Measurements from ENCODE around the gene EPS8L3.

EPS8L3 gene

DNA sequence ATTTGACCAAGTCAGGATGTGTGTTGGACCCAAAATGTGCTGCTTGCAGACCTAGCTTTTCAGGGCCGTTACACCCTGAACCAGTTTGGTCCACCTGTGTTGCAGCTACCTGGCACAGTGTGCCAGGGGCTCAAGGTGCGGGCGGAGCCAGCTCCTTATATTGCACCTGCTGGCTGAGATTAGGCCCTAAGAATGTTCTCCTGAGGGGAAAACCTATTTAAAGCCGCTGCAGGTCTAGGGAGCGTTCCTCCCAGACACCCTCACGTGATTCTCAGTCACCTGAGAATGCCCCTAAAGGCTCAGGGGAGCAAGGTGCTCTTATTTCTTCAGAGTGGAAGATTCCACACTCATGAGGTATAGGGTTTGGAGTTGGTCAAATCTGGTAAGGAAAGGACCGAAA is 34.9 kb downstream of the EPS8L3 start:
- H3K4me3 ChIP-seq (ENCODE audit: low read length) = no peak overlapping the region
- TF ChIP-seq, protein P1, sequence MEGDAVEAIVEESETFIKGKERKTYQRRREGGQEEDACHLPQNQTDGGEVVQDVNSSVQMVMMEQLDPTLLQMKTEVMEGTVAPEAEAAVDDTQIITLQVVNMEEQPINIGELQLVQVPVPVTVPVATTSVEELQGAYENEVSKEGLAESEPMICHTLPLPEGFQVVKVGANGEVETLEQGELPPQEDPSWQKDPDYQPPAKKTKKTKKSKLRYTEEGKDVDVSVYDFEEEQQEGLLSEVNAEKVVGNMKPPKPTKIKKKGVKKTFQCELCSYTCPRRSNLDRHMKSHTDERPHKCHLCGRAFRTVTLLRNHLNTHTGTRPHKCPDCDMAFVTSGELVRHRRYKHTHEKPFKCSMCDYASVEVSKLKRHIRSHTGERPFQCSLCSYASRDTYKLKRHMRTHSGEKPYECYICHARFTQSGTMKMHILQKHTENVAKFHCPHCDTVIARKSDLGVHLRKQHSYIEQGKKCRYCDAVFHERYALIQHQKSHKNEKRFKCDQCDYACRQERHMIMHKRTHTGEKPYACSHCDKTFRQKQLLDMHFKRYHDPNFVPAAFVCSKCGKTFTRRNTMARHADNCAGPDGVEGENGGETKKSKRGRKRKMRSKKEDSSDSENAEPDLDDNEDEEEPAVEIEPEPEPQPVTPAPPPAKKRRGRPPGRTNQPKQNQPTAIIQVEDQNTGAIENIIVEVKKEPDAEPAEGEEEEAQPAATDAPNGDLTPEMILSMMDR (IDR thresholded peaks at IDR 0.05; ENCODE audit: insufficient read depth, low read depth, low read length, missing control alignments) = no peak
- DNase-seq (ENCODE audit: low read depth) = no peak

DNA sequence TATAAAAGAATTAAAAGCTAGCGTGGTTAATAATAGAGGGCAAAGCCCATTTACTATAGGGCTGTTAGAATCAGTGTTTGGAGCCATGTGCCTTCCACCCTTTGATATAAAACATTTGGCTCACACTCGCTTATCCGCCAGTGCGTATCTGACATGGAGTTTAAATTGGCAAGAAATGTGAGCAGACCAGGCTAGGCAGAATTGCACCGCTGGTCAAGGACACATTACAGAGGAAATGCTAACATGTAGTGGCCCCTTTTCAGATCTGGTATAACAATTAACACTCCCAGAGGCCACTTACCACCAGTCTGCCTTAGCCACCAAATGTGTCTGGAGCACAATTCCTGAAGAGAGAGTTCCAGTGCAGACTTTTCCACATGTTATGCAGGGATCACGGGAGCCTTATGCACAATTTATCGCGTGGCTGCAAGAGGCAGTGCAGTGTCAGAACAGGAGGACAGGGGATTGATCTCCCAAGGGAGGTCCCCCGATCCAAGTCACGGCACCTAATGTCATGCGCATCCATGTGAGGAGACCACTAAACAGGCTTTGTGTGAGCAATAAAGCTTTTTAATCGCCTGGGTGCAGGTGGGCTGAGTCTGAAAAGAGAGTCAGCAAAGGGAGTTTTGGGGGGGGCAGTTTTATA is 36.9 kb downstream of the EPS8L3 start:
- H3K4me3 ChIP-seq (ENCODE audit: low read length) = no peak overlapping the region

DNA sequence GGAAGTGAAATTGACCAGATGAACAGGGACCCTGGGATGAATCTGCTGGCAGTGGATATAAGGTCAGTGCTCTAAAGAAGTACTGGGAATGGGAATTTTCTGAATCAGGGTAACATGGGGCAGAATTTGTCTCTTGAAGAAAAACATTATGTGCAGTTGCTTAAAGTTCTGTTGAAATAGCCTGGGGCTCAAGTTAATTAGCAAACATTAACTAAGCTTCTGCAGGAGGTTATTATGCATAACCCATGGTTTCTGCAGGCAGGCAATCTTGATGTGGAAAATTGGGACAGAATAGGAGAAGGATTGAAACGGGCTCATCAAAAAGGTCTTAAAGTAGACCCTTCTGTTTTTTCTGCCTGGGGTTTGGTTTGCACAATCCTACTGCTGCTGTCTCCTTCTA is 37.7 kb downstream of the EPS8L3 start:
- TF ChIP-seq, protein P1 (IDR thresholded peaks at IDR 0.05; ENCODE audit: insufficient read depth, low read depth, low read length, missing control alignments) = no peak
- no peak overlapping the region for H3K4me3 ChIP-seq (ENCODE audit: low read length)
- no peak for DNase-seq (ENCODE audit: low read depth)

More for the DNA sequence above, 36.9 kb downstream of the EPS8L3 start:
- DNase-seq (ENCODE audit: low read depth) = no peak
- TF ChIP-seq, protein P1 (IDR thresholded peaks at IDR 0.05; ENCODE audit: insufficient read depth, low read depth, low read length, missing control alignments) = no peak

DNA sequence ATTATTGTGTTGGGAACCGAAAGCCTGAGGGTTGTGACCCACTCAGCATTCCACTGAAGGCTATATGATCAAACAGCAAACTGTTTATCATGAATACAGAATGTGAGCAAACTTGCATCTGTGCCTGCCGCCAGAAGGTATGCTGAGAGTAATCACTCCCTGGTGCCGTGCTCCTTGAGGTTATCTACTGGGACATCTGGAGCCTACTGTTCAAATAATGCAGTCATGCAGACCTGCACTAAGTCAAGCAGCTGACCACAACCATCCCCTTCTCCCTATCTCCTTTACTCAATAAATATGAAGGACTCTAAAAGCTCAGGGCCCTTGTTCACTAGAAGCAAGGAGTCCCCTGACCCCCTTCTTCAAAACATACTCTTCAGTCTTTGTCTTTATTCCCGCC is 38.2 kb downstream of the EPS8L3 start:
- no peak overlapping the region for H3K4me3 ChIP-seq (ENCODE audit: low read length)
- TF ChIP-seq, protein P1 (IDR thresholded peaks at IDR 0.05; ENCODE audit: insufficient read depth, low read depth, low read length, missing control alignments) = no peak
- DNase-seq (ENCODE audit: low read depth) = no peak

DNA sequence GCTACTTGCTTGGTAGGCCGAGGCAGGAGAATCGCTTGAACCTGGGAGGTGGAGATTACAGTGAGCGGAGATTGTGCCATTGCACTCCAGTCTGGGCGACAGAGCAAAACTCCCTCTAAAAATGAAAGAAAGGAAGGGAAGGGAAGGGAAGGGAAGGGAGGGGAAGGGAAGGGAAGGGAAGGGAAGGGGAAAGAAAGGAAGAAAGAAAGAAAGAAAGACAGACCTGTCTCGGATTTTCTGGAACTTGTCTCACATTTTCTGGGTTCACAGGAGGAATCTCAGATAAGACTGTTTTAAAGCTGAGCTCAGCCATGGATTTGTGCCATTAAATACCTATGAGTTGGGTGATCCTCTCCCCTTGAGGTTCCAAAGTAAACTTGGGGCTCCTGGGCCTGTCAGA is 38.8 kb downstream of the EPS8L3 start:
- TF ChIP-seq, protein P1 (IDR thresholded peaks at IDR 0.05; ENCODE audit: insufficient read depth, low read depth, low read length, missing control alignments) = no peak
- no peak overlapping the region for H3K4me3 ChIP-seq (ENCODE audit: low read length)
- no peak for DNase-seq (ENCODE audit: low read depth)

DNA sequence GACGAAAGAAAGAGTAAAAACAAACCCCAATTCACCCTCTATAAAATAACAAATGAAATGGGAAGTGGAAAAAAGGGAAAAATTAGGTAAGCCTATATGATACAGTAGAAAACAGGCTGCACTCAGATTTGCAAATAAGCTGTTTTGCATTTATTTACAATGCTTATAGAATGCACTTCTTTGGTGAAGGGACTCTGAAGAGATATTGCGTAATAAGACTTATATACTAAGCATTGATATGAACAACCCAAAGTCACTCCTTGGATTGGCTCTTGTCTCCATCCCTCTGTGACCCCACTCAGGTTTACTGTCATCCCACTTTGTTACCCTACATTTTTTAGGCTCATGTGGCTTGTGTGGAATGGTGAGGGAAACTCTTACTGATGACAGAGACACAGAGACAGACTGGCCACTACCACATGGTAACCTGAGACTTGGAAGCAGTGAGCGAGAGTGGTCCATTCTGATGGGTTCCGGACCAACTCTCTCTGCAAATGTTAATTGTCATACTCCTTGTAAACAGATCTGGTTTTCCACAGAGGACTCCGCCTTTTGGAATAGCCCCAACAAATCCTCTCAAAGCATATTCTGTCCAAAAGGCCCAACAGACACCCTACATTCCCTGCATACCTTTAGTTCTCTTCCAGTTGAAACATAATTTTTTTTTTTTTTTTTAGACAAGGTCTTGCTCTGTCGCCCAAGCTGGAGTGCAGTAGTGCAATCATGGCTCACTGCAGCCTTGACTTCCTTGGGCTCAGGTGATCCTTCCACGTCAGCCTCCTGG is 40.6 kb downstream of the EPS8L3 start:
- TF ChIP-seq, protein P1 (IDR thresholded peaks at IDR 0.05; ENCODE audit: insufficient read depth, low read depth, low read length, missing control alignments) = no peak
- no peak overlapping the region for H3K4me3 ChIP-seq (ENCODE audit: low read length)
- no peak for DNase-seq (ENCODE audit: low read depth)
